Activated CD4-positive, alpha-beta T cell treated with anti-CD3 and anti-CD28 coated beads, Interleukin-2, amount 10 ng/mL, durations not matched to agents 24 days and 14 days (primary cell): ENCODE measurements around the gene ANKRD33B. TPM values are rescaled to one million over a fixed set of nuclear protein-coding genes. Genes with fewer than 3 reads are reported as not detected.

ENCODE experiments used
- DNase-seq: peaks from one replicate; pipeline ENCODE4 v3.0.0; 2022
- H3K27ac Mint-ChIP-seq: one replicate; pipeline ENCODE4 v1.8.0; 2022; ENCODE audit warnings: mild to moderate bottlenecking, mixed read lengths
- H3K27me3 Mint-ChIP-seq: one replicate; pipeline ENCODE4 v1.8.0; 2022; ENCODE audit warnings: mixed read lengths
- H3K36me3 Mint-ChIP-seq: one replicate; pipeline ENCODE4 v1.8.0; 2022; ENCODE audit warnings: low read depth, mild to moderate bottlenecking, mixed read lengths
- H3K4me1 Mint-ChIP-seq: one replicate; pipeline ENCODE4 v1.8.0; 2021; ENCODE audit warnings: mixed read lengths
- H3K4me3 Mint-ChIP-seq: one replicate; pipeline ENCODE4 v1.8.0; 2022; ENCODE audit warnings: mild to moderate bottlenecking, moderate library complexity, mixed read lengths
- H3K9me3 Mint-ChIP-seq: one replicate; pipeline ENCODE4 v1.8.0; 2021; ENCODE audit warnings: mixed read lengths
- intact Hi-C: fragments of 100-400 bp; cut with micrococcal nuclease; formaldehyde crosslinking; loops from one replicate; pipeline ENCODE4 v1.15.1; 2023
- total RNA-seq: library from RNA; stranded (reverse); gene quantifications from 2 replicates; pipeline ENCODE4 v1.2.3, GENCODE V29; 2022

ANKRD33B gene
- total RNA-seq, 1 donor from 2014 or later = 21.7 TPM

GRCh38 chr5:10593531-10594181 lies 29.8 kb downstream of the ANKRD33B start:
- peaks cover 4% of the 10 kb centered on the region for H3K9me3 Mint-ChIP-seq
- peaks cover 26% of the 10 kb centered on the region for H3K36me3 Mint-ChIP-seq
- no peak for DNase-seq
- peaks cover 57% of the 10 kb centered on the region for H3K4me1 Mint-ChIP-seq
- no peaks in the 10 kb centered on the region for H3K27me3 Mint-ChIP-seq
- intact Hi-C loops = loop anchor here (10.0 kb wide), 1 partner anchor 239 kb away; the partner anchor contains the start of gene MARCHF6
- no peak overlapping the region for H3K4me3 Mint-ChIP-seq
- no peak overlapping the region for H3K27ac Mint-ChIP-seq

DNA sequence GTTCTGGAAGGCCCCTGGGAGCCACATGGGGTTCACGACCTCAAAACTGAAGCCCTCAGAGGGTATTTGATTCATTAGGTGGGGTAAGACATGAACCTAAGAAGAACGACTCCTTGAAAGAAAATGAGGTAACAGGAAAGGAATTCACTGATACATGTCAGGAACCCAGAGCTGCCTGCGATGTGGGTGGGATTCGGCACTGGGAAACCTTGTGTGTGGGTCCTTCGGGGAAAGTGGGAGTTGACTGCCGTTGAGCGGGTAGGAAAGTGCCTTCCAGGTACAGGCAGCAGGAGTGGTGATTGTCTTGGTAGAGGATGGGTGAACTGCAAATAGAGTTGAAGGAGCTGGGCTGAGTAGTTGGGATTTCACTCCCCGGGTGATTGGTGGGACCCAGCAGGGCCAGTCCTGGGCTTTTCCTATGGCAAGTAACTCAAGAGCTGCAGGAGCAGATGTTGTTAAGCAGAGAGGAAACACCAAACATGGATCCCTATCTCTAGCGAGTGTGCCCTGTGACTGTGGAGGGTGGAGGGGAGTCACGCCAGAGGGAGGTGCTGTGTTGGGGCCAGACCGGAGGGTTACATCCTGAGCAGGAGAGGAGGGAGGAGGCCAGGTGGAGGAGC lies 30.8 kb downstream of the ANKRD33B start:
- no peak for DNase-seq
- peak overlapping the region; percentile 7 for H3K4me3 Mint-ChIP-seq
- intact Hi-C loops = loop anchor here (1.0 to 10.0 kb wide), 2 partner anchors 34 to 240 kb away; partner anchors contain the start of gene MARCHF6
- H3K9me3 Mint-ChIP-seq = no peaks in the 10 kb centered on the region
- H3K27me3 Mint-ChIP-seq = no peaks in the 10 kb centered on the region
- H3K27ac Mint-ChIP-seq = peak overlapping the region; percentile 9
- H3K4me1 Mint-ChIP-seq = peaks cover 60% of the 10 kb centered on the region
- peaks cover 21% of the 10 kb centered on the region for H3K36me3 Mint-ChIP-seq

DNA sequence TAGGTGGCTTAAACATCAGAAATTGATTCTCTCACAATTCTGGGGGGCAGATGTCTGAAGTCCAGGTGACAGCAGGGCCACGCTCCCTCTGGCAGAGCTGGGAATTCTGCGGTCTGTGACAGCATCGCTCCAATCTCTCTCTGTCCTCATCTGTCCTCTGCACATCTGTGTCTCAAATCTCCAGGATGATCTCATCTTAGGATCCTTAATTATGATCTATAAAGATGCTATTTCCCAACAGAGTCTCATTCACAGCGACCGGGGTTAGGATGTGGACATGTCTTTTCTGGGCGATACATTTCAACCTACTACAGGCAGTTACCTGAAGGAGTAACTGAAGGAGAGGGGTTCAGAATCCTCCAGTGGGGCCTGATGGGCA lies 31.4 kb downstream of the ANKRD33B start:
- H3K4me3 Mint-ChIP-seq = peak overlapping the region; percentile 1
- H3K27ac Mint-ChIP-seq = peak overlapping the region; percentile 80
- H3K27me3 Mint-ChIP-seq = no peaks in the 10 kb centered on the region
- intact Hi-C loops = loop anchor here (1.0 to 10.0 kb wide), 2 partner anchors 33 to 240 kb away; partner anchors contain the start of gene MARCHF6
- no peak for DNase-seq
- peaks cover 63% of the 10 kb centered on the region for H3K4me1 Mint-ChIP-seq
- H3K36me3 Mint-ChIP-seq = peaks cover 19% of the 10 kb centered on the region
- H3K9me3 Mint-ChIP-seq = no peaks in the 10 kb centered on the region

DNA sequence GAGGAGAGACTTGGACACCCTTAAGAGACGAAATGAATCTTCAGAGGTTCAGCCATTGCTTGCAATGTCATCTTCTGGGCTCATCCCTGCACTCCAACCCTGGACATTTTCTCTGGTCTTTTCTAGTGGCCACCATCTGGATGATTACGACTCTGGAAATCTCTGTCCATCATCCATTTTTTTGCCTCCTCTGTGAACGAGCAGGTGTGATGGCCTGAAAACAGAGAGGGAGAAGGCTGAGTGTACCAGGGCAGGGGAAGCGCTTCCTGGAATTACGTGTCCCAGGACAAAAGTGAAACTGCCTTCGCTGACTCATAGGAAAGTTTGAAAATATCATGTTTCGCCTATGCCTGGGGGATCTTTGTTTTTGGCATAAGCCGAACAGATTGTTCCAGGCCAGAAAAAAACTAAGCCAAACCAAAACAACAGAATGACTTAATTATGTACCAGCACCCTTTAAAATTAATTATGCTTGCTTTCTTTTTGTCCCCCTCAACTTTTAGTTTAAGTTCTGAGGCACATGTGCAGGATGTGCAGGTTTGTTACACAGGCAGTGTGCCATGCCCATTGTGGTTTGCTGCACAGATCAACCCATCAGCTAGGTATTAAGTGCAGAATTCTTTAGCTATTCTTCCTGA lies 31.9 kb downstream of the ANKRD33B start:
- H3K36me3 Mint-ChIP-seq = peaks cover 22% of the 10 kb centered on the region
- H3K4me1 Mint-ChIP-seq = peaks cover 61% of the 10 kb centered on the region
- H3K4me3 Mint-ChIP-seq = peak overlapping the region; percentile 44
- intact Hi-C loops = loop anchor here (1.0 to 10.0 kb wide), 5 partner anchors 16 to 241 kb away; partner anchors contain the start of genes ANKRD33B and MARCHF6
- H3K27me3 Mint-ChIP-seq = no peaks in the 10 kb centered on the region
- H3K27ac Mint-ChIP-seq = peak overlapping the region; percentile 80
- H3K9me3 Mint-ChIP-seq = no peaks in the 10 kb centered on the region
- DNase-seq = peak; percentile 83

DNA sequence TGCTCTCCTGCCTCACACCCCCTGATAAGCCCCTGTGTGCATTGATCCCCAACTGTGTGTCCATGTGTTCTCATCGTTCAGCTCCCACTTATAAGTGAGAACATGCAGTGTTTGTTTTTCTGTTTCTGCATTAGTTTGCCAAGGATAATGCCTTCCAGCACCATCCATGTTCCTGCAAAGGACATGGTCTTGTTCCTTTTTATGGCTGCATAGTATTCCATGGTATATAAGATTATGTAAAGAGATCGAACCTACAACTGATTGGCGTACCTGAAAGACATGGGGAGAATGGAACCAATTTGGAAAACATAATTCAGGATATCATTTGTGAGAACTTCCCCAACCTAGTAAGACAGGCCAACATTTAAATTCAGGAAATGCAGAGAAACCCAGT lies 32.4 kb downstream of the ANKRD33B start:
- Mint-ChIP-seq H3K9me3 (no peaks in the 10 kb centered on the region), H3K4me1 (peaks cover 63% of the 10 kb centered on the region), H3K36me3 (peaks cover 22% of the 10 kb centered on the region), H3K27me3 (no peaks in the 10 kb centered on the region), H3K4me3 (peak overlapping the region; percentile 44), H3K27ac (peak overlapping the region; percentile 80)
- no peak for DNase-seq
- intact Hi-C loops = loop anchor here (1.0 to 10.0 kb wide), 4 partner anchors 17 to 242 kb away; partner anchors contain the start of genes ANKRD33B and MARCHF6

GRCh38 chr5:10596886-10597451 lies 33.1 kb downstream of the ANKRD33B start:
- intact Hi-C loops = loop anchor here (1.0 to 10.0 kb wide), 4 partner anchors 18 to 242 kb away; partner anchors contain the start of genes ANKRD33B and MARCHF6
- no peaks in the 10 kb centered on the region for H3K27me3 Mint-ChIP-seq
- no peaks in the 10 kb centered on the region for H3K9me3 Mint-ChIP-seq
- no peak for DNase-seq
- H3K36me3 Mint-ChIP-seq = peaks cover 22% of the 10 kb centered on the region
- H3K27ac Mint-ChIP-seq = peak overlapping the region; percentile 80
- H3K4me1 Mint-ChIP-seq = peaks cover 67% of the 10 kb centered on the region
- H3K4me3 Mint-ChIP-seq = no peak overlapping the region

GRCh38 chr5:10599113-10599512 lies 35.2 kb downstream of the ANKRD33B start:
- no peak for DNase-seq
- H3K9me3 Mint-ChIP-seq = no peaks in the 10 kb centered on the region
- no peak overlapping the region for H3K27ac Mint-ChIP-seq
- H3K36me3 Mint-ChIP-seq = peaks cover 22% of the 10 kb centered on the region
- no peak overlapping the region for H3K4me3 Mint-ChIP-seq
- H3K4me1 Mint-ChIP-seq = peaks cover 58% of the 10 kb centered on the region
- no peaks in the 10 kb centered on the region for H3K27me3 Mint-ChIP-seq
- intact Hi-C loops = loop anchor here (10.0 kb wide), 1 partner anchor 244 kb away; the partner anchor contains the start of gene MARCHF6

- intact Hi-C loops = loop anchor here (10.0 kb wide), 1 partner anchor 245 kb away; the partner anchor contains the start of gene MARCHF6
- H3K9me3 Mint-ChIP-seq = no peaks in the 10 kb centered on the region
- peaks cover 22% of the 10 kb centered on the region for H3K36me3 Mint-ChIP-seq
- H3K4me1 Mint-ChIP-seq = peaks cover 52% of the 10 kb centered on the region
- H3K4me3 Mint-ChIP-seq = no peak overlapping the region
- no peaks in the 10 kb centered on the region for H3K27me3 Mint-ChIP-seq
- no peak overlapping the region for H3K27ac Mint-ChIP-seq
- DNase-seq = no peak
These were observed 36.0 kb downstream of the ANKRD33B start for GRCh38 chr5:10599862-10600284.

DNA sequence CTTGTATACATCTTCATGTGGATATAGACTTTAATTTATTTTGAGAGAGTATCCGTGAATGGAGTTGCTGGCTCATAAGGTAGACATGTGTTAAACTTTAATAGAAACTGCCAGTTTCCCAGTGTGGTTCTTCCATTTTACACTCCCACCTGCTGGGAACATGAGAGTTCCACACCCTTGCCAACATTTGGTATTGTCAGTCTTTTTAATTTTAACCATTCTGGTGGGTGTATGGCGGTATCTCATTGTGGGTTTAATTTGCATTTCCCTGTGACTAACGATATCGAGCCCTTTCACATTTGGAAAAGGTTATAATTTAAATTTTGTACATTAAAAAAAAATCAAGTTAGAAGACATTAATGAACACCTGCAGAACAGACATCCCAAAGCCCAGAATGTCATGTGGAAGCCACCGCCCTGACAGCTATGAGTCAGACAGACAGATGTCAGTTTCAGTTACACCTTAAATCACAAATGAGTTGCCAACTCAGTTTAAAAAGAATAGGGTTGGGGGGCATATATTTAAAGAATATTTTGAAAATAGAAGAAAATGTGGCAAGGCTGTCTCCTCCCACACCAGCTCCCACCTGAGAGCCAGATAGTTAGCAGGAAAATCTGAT lies 36.9 kb downstream of the ANKRD33B start:
- peaks cover 23% of the 10 kb centered on the region for H3K36me3 Mint-ChIP-seq
- H3K27me3 Mint-ChIP-seq = no peaks in the 10 kb centered on the region
- peak; percentile 68 for DNase-seq
- H3K4me3 Mint-ChIP-seq = no peak overlapping the region
- H3K4me1 Mint-ChIP-seq = peaks cover 46% of the 10 kb centered on the region
- H3K27ac Mint-ChIP-seq = no peak overlapping the region
- intact Hi-C loops = no loop called here
- no peaks in the 10 kb centered on the region for H3K9me3 Mint-ChIP-seq

DNA sequence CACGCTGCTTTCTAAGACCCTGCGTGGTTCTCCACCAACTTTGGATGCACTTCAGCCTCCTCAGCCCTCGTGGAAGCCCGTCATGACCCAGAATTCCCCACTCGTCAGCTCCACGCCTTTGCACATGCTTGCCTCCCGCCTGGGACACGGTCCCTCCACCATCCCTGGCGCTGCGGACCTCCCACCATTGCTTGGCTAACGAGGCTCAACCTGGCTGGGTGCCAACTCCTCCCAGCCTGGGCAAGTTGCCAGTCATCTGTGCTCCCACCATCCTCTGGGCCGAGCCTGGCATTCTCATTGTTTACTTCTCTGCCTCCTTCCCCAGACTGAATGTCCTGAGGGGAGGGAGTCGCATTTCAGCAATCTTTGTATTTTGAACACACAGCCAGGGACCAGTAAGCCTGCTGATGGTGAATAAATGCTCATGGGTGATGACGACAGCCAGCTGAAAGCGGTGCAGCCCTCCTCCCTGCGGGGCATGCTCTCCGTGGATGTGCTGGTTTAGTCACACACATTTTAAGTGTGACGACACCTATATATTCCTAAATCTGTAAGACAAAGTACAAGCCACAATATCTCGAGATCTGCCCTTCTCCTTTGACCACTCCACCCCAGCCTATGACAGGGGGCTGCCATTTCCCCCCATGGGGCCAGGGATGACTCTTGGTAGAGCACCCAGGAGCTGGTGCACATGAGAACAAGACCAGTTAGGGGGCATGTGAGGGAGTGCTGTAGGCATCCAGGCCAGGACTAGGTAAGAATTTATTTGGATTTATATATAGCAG lies 37.6 kb downstream of the ANKRD33B start:
- Mint-ChIP-seq H3K27ac (no peak overlapping the region), H3K4me3 (peak overlapping the region; percentile 12), H3K9me3 (no peaks in the 10 kb centered on the region), H3K27me3 (no peaks in the 10 kb centered on the region), H3K4me1 (peaks cover 39% of the 10 kb centered on the region), H3K36me3 (peaks cover 21% of the 10 kb centered on the region)
- DNase-seq = no peak
- intact Hi-C loops = no loop called here

- peaks cover 36% of the 10 kb centered on the region for H3K4me1 Mint-ChIP-seq
- no peaks in the 10 kb centered on the region for H3K27me3 Mint-ChIP-seq
- intact Hi-C loops = no loop called here
- H3K36me3 Mint-ChIP-seq = peaks cover 18% of the 10 kb centered on the region
- H3K27ac Mint-ChIP-seq = no peak overlapping the region
- no peaks in the 10 kb centered on the region for H3K9me3 Mint-ChIP-seq
- no peak overlapping the region for H3K4me3 Mint-ChIP-seq
- DNase-seq = no peak
These were observed 38.3 kb downstream of the ANKRD33B start for GRCh38 chr5:10602031-10602806.

DNA sequence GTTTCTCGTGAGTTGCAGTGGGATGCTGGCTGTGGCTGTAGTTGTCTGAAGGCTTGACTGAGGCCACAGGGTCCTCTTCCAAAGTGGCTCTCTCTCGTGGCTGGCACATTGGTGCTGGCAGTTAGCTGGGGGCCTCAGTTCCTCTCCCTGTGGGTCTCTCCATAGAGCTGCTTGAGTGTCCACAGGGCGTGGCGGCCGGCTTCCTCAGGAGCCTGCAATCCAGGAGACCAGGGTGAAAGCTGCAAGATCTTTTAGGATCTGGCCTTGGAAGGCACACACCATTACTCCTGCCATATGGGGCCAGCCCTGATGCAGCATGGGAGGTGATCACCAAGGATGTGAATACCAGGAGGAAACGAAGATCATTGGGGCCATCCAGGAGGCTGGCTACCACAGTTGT lies 41.1 kb downstream of the ANKRD33B start:
- no peak overlapping the region for H3K4me3 Mint-ChIP-seq
- no peaks in the 10 kb centered on the region for H3K27me3 Mint-ChIP-seq
- H3K4me1 Mint-ChIP-seq = peaks cover 28% of the 10 kb centered on the region
- H3K27ac Mint-ChIP-seq = no peak overlapping the region
- DNase-seq = no peak
- H3K36me3 Mint-ChIP-seq = peaks cover 11% of the 10 kb centered on the region
- no peaks in the 10 kb centered on the region for H3K9me3 Mint-ChIP-seq
- intact Hi-C loops = no loop called here
